GM18499 (cell line): Measurements from ENCODE around the gene ZNF736.
"Not testable (repeated sequence)": the region's sequence is repeated elsewhere in the genome, so short reads cannot be mapped to it uniquely, and the experiment has no call there.

ENCODE experiments used
- ATAC-seq: cut with Tn5 transposase; IDR thresholded peaks from one replicate; pipeline ENCODE4 v1.9.1; 2021; ENCODE audit warnings: moderate number of reproducible peaks; ENCODE audit not compliant: insufficient read depth, unreplicated experiment

ZNF736 gene

GRCh38 chr7:64313740-64314491, at the start of gene ZNF736:
ZNF736 (plus strand) TSS chr7:64313961; CDS start chr7:64314151, 190 bp downstream.
- peak; percentile 100 for ATAC-seq

- ATAC-seq, result no peak
Measured at GRCh38 chr7:64266341-64266919, 47.3 kb upstream of the ZNF736 start.

- no peak for ATAC-seq
Measured at GRCh38 chr7:64277630-64278029, 36.1 kb upstream of the ZNF736 start.

- no peak for ATAC-seq
Measured at GRCh38 chr7:64294701-64295420, 18.9 kb upstream of the ZNF736 start.

GRCh38 chr7:64297418-64297817, 16.3 kb upstream of the ZNF736 start:
- peak; percentile 40 for ATAC-seq

GRCh38 chr7:64300641-64301405, 12.9 kb upstream of the ZNF736 start:
- ATAC-seq, result no peak

- ATAC-seq, result peak; percentile 97
Measured at GRCh38 chr7:64307254-64308015, 6.3 kb upstream of the ZNF736 start.

GRCh38 chr7:64308016-64308270, 5.8 kb upstream of the ZNF736 start:
- ATAC-seq, result no peak

GRCh38 chr7:64310426-64310825, 3.3 kb upstream of the ZNF736 start:
- ATAC-seq, result no peak

GRCh38 chr7:64312826-64313225, 935 bp upstream of the ZNF736 start:
- no peak for ATAC-seq

GRCh38 chr7:64314566-64314965, 805 bp downstream of the ZNF736 start:
- ATAC-seq, result no peak

GRCh38 chr7:64316031-64316742, 2.4 kb downstream of the ZNF736 start:
- not testable (repeated sequence) for ATAC-seq

GRCh38 chr7:64320547-64321513, 7.1 kb downstream of the ZNF736 start:
- ATAC-seq, result no peak

GRCh38 chr7:64324166-64324565, 10.4 kb downstream of the ZNF736 start:
- ATAC-seq, result not testable (repeated sequence)

GRCh38 chr7:64348713-64349210, 35.0 kb downstream of the ZNF736 start:
- not testable (repeated sequence) for ATAC-seq

GRCh38 chr7:64359543-64359942, 45.8 kb downstream of the ZNF736 start:
- ATAC-seq, result no peak

- ATAC-seq, result no peak
Measured at GRCh38 chr7:64371116-64371515, 57.4 kb downstream of the ZNF736 start.

GRCh38 chr7:64373017-64373416, 59.3 kb downstream of the ZNF736 start:
- ATAC-seq, result no peak
